GM19328 (cell line): Measurements from ENCODE around the gene VPS35L.
A peak's percentile ranks its signal among the peaks of the same experiment; 100 is the strongest.
"Not testable (repeated sequence)": the region's sequence is repeated elsewhere in the genome, so short reads cannot be mapped to it uniquely, and the experiment has no call there.

Experiments
- ATAC-seq: cut with Tn5 transposase; IDR thresholded peaks from one replicate; pipeline ENCODE4 v1.9.1; 2021; ENCODE audit warnings: mild to moderate bottlenecking, moderate library complexity; ENCODE audit not compliant: unreplicated experiment

VPS35L gene

GRCh38 chr16:19708296-19709205 is 153.0 kb downstream of the VPS35L start:
- ATAC-seq, result no peak

GRCh38 chr16:19709381-19710136 is 154.1 kb downstream of the VPS35L start:
- ATAC-seq, result no peak

- ATAC-seq, result no peak
Observed at GRCh38 chr16:19710191-19710908, 154.8 kb downstream of the VPS35L start.

- ATAC-seq, result no peak
Observed at GRCh38 chr16:19710991-19711545, 155.6 kb downstream of the VPS35L start.

GRCh38 chr16:19711643-19712042 is 156.1 kb downstream of the VPS35L start:
- no peak for ATAC-seq

GRCh38 chr16:19712418-19713058 is 157.0 kb downstream of the VPS35L start:
- no peak for ATAC-seq

- ATAC-seq, result no peak
Observed at GRCh38 chr16:19713697-19714096, 158.2 kb downstream of the VPS35L start.

GRCh38 chr16:19715566-19715965 is 160.1 kb downstream of the VPS35L start:
- no peak for ATAC-seq

GRCh38 chr16:19716183-19716582 is 160.7 kb downstream of the VPS35L start:
- ATAC-seq, result no peak

GRCh38 chr16:19716728-19717127 is 161.2 kb downstream of the VPS35L start:
- ATAC-seq, result not testable (repeated sequence)

- ATAC-seq, result no peak
Observed at GRCh38 chr16:19717314-19717713, 161.8 kb downstream of the VPS35L start.

- peak; percentile 93 for ATAC-seq
Observed at GRCh38 chr16:19717741-19718623, 162.5 kb downstream of the VPS35L start, which contains the start of the genes IQCK and KNOP1. TSS of gene IQCK (plus strand) at chr16:19718271. CDS start at chr16:19718307, 36 bp downstream. TSS of gene KNOP1 (minus strand) at chr16:19718227. CDS start at chr16:19715035, 3,192 bp downstream.

- ATAC-seq, result no peak
Observed at GRCh38 chr16:19718624-19718965, 163.1 kb downstream of the VPS35L start.

- no peak for ATAC-seq
Observed at GRCh38 chr16:19722269-19722952, 166.9 kb downstream of the VPS35L start.

- no peak for ATAC-seq
Observed at GRCh38 chr16:19722981-19723380, 167.5 kb downstream of the VPS35L start.

- ATAC-seq, result no peak
Observed at GRCh38 chr16:19728636-19728965, 173.1 kb downstream of the VPS35L start.

GRCh38 chr16:19733551-19733950 is 178.0 kb downstream of the VPS35L start:
- ATAC-seq, result no peak

GRCh38 chr16:19735074-19735867 is 179.8 kb downstream of the VPS35L start:
- ATAC-seq, result no peak
